ENCODE measurements around the gene SLC6A13. TPM values are rescaled to one million over a fixed set of nuclear protein-coding genes. Genes with fewer than 3 reads are reported as not detected.
"Not testable (repeated sequence)": the region's sequence is repeated elsewhere in the genome, so short reads cannot be mapped to it uniquely, and the experiment has no call there.

SLC6A13 gene
- total RNA-seq, 1 experiment from 2014 or later, result 0.72 TPM

- BruUV-seq (replicated peaks); H3K27ac Mint-ChIP-seq (ENCODE audit: low read depth, unreplicated experiment); H3K4me3 Mint-ChIP-seq (ENCODE audit: unreplicated experiment); H3K4me1 Mint-ChIP-seq (ENCODE audit: insufficient read depth, unreplicated experiment); H3K27me3 Mint-ChIP-seq (ENCODE audit: insufficient read depth, unreplicated experiment); DNase-seq (ENCODE audit: unreplicated experiment); intact Hi-C loops (cut with micrococcal nuclease); CTCF ChIA-PET: not testable (repeated sequence)
- Mint-ChIP-seq H3K9me3 (ENCODE audit: unreplicated experiment) (peaks cover 29% of the 10 kb centered on the region), H3K36me3 (ENCODE audit: insufficient read depth, unreplicated experiment) (peaks cover 87% of the 10 kb centered on the region)
- POLR2A ChIA-PET, result interaction anchor here (0.9 kb wide), 1 partner anchor 11 kb away, joined by 3 read pairs; no protein-coding TSS in a partner anchor
These were observed 36.9 kb upstream of the SLC6A13 start for GRCh38 chr12:299511-299910.

DNA sequence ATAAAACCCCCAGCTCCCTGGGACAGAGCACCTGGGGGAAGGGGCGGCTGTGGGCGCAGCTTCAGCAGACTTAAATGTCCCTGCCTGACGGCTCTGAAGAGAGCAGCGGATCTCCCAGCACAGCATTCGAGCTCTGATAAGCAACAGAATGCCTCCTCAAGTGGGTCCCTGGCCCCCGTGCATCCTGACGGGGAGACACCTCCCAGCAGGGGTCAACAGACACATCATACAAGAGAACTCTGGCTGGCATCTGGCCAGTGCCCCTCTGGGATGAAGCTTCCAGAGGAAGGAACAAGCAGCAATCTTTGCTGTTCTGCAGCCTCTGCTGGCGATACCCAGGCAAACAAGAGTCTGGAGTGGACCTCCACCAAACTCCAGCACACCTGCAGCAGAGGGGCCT, 35.4 kb upstream of the SLC6A13 start:
- H3K4me1 Mint-ChIP-seq (ENCODE audit: insufficient read depth, unreplicated experiment); H3K27me3 Mint-ChIP-seq (ENCODE audit: insufficient read depth, unreplicated experiment); CTCF ChIA-PET; DNase-seq (ENCODE audit: unreplicated experiment); intact Hi-C loops (cut with micrococcal nuclease); H3K4me3 Mint-ChIP-seq (ENCODE audit: unreplicated experiment); BruUV-seq (replicated peaks); H3K27ac Mint-ChIP-seq (ENCODE audit: low read depth, unreplicated experiment): not testable (repeated sequence)
- POLR2A ChIA-PET, result interaction anchor here (1.0 kb wide), 1 partner anchor 15 kb away, joined by 5 read pairs; no protein-coding TSS in a partner anchor
- Mint-ChIP-seq H3K9me3 (ENCODE audit: unreplicated experiment) (peaks cover 29% of the 10 kb centered on the region), H3K36me3 (ENCODE audit: insufficient read depth, unreplicated experiment) (peaks cover 88% of the 10 kb centered on the region)

DNA sequence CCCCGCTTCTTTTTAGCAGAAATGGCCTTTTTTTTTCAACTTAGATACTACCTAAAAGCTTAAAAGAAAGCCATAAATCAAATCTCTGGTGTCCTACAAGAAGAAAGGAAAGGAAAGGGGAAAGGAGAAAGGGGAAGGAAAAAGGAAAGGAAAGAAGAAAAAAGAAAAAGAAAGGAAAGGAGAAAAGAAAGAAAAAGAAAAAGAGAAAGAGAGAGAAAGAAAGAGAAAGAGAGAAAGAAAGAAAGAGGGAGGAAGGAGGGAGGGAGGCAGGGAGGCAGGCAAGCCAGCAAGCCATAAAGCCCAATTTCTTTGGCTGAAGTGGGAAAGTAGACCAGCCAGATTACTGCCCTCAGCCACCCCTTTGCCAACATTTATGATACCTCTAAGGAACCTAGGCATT, 32.5 kb upstream of the SLC6A13 start:
- ChIA-PET CTCF (no interaction called here), POLR2A (interaction anchor here (0.6 kb wide), 1 partner anchor 9 kb away, joined by 3 read pairs; no protein-coding TSS in a partner anchor)
- TF ChIP-seq CTCF (IDR thresholded peaks at IDR 0.05; ENCODE audit: unreplicated experiment), result no peak
- DNase-seq (ENCODE audit: unreplicated experiment), result no peak
- Mint-ChIP-seq H3K27me3 (ENCODE audit: insufficient read depth, unreplicated experiment) (no peaks in the 10 kb centered on the region), H3K36me3 (ENCODE audit: insufficient read depth, unreplicated experiment) (peaks cover 87% of the 10 kb centered on the region), H3K27ac (ENCODE audit: low read depth, unreplicated experiment) (no peak overlapping the region), H3K9me3 (ENCODE audit: unreplicated experiment) (peaks cover 22% of the 10 kb centered on the region), H3K4me3 (ENCODE audit: unreplicated experiment) (no peak overlapping the region), H3K4me1 (ENCODE audit: insufficient read depth, unreplicated experiment) (peaks cover 17% of the 10 kb centered on the region)
- intact Hi-C loops (cut with micrococcal nuclease), result no loop called here
- no TSS peak for BruUV-seq (replicated peaks)

DNA sequence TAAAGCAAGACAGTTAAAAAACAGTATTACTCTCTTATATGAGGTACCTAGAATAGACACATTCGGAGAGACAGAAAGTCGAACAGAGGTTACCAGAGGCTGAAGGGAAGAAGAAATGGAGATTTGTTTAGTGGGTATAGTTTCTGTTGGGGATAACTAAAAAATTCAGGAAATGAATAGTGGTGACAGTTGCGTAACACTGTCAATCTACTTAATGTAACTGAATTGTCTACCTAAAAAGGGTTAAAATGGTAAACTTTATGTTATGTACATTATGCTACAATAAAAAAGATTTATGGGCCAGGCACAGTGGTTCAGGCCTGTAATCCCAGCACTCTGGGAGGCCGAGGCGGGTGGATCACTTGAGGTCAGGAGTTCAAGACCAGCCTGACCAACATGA, 30.6 kb upstream of the SLC6A13 start:
- no TSS peak for BruUV-seq (replicated peaks)

More for the DNA sequence above, 30.6 kb upstream of the SLC6A13 start:
- H3K4me3 Mint-ChIP-seq (ENCODE audit: unreplicated experiment), result no peak overlapping the region
- ChIA-PET CTCF (interaction anchor here (0.6 to 0.7 kb wide), 2 partner anchors 13 to 65 kb away, joined by 3 to 6 read pairs; no protein-coding TSS in a partner anchor), POLR2A (interaction anchor here (0.6 to 1.5 kb wide), 2 partner anchors 11 to 108 kb away, joined by 3 to 5 read pairs; no protein-coding TSS in a partner anchor)
- H3K9me3 Mint-ChIP-seq (ENCODE audit: unreplicated experiment), result peaks cover 4% of the 10 kb centered on the region
- H3K27ac Mint-ChIP-seq (ENCODE audit: low read depth, unreplicated experiment), result no peak overlapping the region
- intact Hi-C loops (cut with micrococcal nuclease), result no loop called here
- peaks cover 23% of the 10 kb centered on the region for H3K4me1 Mint-ChIP-seq (ENCODE audit: insufficient read depth, unreplicated experiment)
- TF ChIP-seq CTCF (IDR thresholded peaks at IDR 0.05; ENCODE audit: unreplicated experiment), result no peak
- DNase-seq (ENCODE audit: unreplicated experiment), result no peak
- H3K36me3 Mint-ChIP-seq (ENCODE audit: insufficient read depth, unreplicated experiment), result peaks cover 80% of the 10 kb centered on the region
- H3K27me3 Mint-ChIP-seq (ENCODE audit: insufficient read depth, unreplicated experiment), result no peaks in the 10 kb centered on the region

Measured in MCF 10A (cell line).